GM19240 (cell line): ENCODE data around the gene CMC2.

Source experiments
- DNase-seq: peaks from one replicate; pipeline ENCODE4 v3.0.0; 2011; ENCODE audit warnings: low spot score; ENCODE audit not compliant: insufficient read length

CMC2 gene

GRCh38 chr16:80974649-80975376 lies 31.9 kb downstream of the CMC2 start:
- DNase-seq = no peak

GRCh38 chr16:80973991-80974390 lies 32.7 kb downstream of the CMC2 start:
- no peak for DNase-seq

- no peak for DNase-seq
Measured at GRCh38 chr16:80972611-80973010, 34.1 kb downstream of the CMC2 start.

- no peak for DNase-seq
Measured at GRCh38 chr16:80971819-80972218, 34.9 kb downstream of the CMC2 start.

GRCh38 chr16:80969114-80969484 lies 37.6 kb downstream of the CMC2 start:
- DNase-seq = no peak

GRCh38 chr16:80968386-80969113 lies 38.1 kb downstream of the CMC2 start:
- DNase-seq = no peak

GRCh38 chr16:80966617-80967016 lies 40.1 kb downstream of the CMC2 start:
- DNase-seq = no peak

GRCh38 chr16:80964351-80964750 lies 42.3 kb downstream of the CMC2 start:
- no peak for DNase-seq

- no peak for DNase-seq
Measured at GRCh38 chr16:80962879-80963278, 43.8 kb downstream of the CMC2 start.

GRCh38 chr16:80958284-80958683 lies 48.4 kb downstream of the CMC2 start:
- no peak for DNase-seq

GRCh38 chr16:80954985-80955384 lies 51.7 kb downstream of the CMC2 start:
- no peak for DNase-seq

- DNase-seq = no peak
Measured at GRCh38 chr16:80948886-80949493, 57.7 kb downstream of the CMC2 start.

- DNase-seq = no peak
Measured at GRCh38 chr16:80947708-80948625, 58.7 kb downstream of the CMC2 start.

- DNase-seq = no peak
Measured at GRCh38 chr16:80947239-80947638, 59.4 kb downstream of the CMC2 start.

- no peak for DNase-seq
Measured at GRCh38 chr16:80946481-80946880, 60.2 kb downstream of the CMC2 start.

GRCh38 chr16:80940069-80940856 lies 66.4 kb downstream of the CMC2 start:
- no peak for DNase-seq

GRCh38 chr16:80938879-80939260 lies 67.8 kb downstream of the CMC2 start:
- no peak for DNase-seq

GRCh38 chr16:80938004-80938878 lies 68.4 kb downstream of the CMC2 start:
- no peak for DNase-seq

GRCh38 chr16:80936410-80936809 lies 70.3 kb downstream of the CMC2 start:
- DNase-seq = no peak

GRCh38 chr16:80935691-80936090 lies 71.0 kb downstream of the CMC2 start:
- DNase-seq = no peak
